Activated CD8-positive, alpha-beta memory T cell treated with anti-CD3 and anti-CD28 coated beads, Interleukin-2, amount 10 ng/mL, durations not matched to agents 7 days and 5 days (primary cell): ENCODE results near the gene OR1J1. TPM values are rescaled to one million over a fixed set of nuclear protein-coding genes. Genes with fewer than 3 reads are reported as not detected.

Experiments used
- ATAC-seq: fragments of 150-1000 bp; cut with Tn5 transposase; one replicate; pipeline ENCODE4 v1.10.0; 2021; ENCODE audit warnings: moderate library complexity
- CTCF ChIA-PET: fragments of 350-600 bp; sonication (Branson Sonifier 250); formaldehyde crosslinking; loops from one replicate; lab custom pipeline; 2021; ENCODE audit warnings: antibody characterized with exemption; lab: Charles Lee
- DNase-seq: peaks from one replicate; pipeline ENCODE4 v3.0.0-alpha.2; 2020
- H3K27ac Mint-ChIP-seq: one replicate; pipeline ENCODE4 v1.8.0; 2021; ENCODE audit warnings: mild to moderate bottlenecking, mixed read lengths
- H3K27me3 Mint-ChIP-seq: one replicate; pipeline ENCODE4 v1.8.0; 2021; ENCODE audit warnings: mixed read lengths
- H3K36me3 Mint-ChIP-seq: one replicate; pipeline ENCODE4 v1.8.0; 2021; ENCODE audit warnings: mild to moderate bottlenecking, mixed read lengths
- H3K4me1 Mint-ChIP-seq: one replicate; pipeline ENCODE4 v1.8.0; 2021; ENCODE audit warnings: mixed read lengths
- H3K4me3 Mint-ChIP-seq: one replicate; pipeline ENCODE4 v1.8.0; 2021; ENCODE audit warnings: mild to moderate bottlenecking, moderate library complexity, mixed read lengths
- H3K9me3 Mint-ChIP-seq: one replicate; pipeline ENCODE4 v1.8.0; 2022; ENCODE audit warnings: low read depth, mixed read lengths
- total RNA-seq, 2 experiments: library from RNA; stranded (reverse); gene quantifications; one replicate each; pipeline ENCODE4 v1.2.3, GENCODE V29; 2021

The OR1J1 gene
- total RNA-seq, 2 experiments from 2014 or later = not detected

DNA sequence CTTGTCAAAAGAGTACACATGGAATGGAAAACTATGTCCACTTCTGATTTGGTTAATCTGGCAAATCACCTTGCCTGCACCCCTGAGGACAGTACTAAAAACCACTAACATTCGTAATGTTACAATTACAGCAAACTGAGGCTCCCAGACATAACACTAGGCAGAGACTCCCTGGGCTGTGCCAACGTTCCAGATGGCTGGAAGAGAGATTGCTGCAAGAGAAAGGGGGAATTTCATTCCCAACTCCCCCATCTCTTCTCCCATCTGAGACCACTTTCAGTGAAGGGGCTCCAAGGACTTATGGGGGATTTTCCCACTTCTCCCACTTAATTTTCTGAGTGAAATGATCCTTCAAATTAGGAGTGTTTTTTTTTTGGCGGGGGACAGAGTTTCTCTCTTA is 11.3 kb downstream of the OR1J1 start:
- H3K9me3 Mint-ChIP-seq = no peaks in the 10 kb centered on the region
- CTCF ChIA-PET = interaction anchor here (0.6 kb wide), 1 partner anchor 78 kb away, joined by 4 read pairs; no protein-coding TSS in a partner anchor

DNA sequence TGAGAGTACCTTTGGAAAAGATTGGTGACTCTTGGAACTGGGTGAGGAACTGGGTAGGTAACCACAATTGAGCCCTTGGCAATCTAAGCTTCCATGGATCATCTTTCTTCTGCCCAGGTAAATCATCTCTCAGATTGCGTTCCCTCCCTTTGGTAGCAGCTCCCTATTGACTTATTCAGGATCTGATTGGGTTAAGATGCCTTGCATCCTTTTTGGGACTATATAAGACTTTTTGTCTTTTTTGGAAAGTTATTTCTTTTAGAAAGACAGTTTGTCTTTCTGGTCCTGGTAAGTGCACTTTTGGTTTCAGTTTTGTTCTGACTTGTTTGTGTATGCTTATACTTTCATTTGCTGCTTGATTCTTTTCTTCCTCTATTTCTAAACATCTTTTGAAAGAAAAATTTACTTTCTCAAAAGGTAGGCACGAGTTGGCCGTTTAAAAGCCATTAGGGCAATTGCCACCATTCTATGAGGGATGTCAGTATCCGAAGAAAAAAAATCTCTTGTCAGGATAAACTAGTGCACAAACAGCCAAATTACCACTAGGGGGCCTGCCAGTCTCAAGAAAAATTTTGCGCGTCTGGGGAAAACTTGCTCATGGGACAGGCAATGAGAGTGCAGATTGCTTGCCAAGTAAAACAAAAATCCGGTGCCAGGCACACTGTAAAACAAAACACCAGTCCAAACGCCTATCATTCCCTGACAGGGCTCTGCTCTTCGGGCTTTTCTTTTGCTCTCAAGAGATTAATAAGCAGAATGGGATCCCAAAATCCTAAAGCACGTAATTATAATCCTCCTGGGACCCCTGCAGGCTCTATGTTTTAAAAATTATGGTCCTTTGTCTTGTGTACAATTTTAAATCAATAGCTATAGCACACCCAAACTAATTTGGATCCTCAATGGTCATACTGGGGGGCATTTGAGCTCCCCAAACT is 12.8 kb downstream of the OR1J1 start:
- DNase-seq (peak; percentile 80), ATAC-seq (peak; percentile 84)
- Mint-ChIP-seq H3K36me3 (no peaks in the 10 kb centered on the region), H3K27ac (peak overlapping the region; percentile 91), H3K4me1 (peaks cover 14% of the 10 kb centered on the region), H3K4me3 (peak overlapping the region; percentile 83), H3K27me3 (peaks cover 42% of the 10 kb centered on the region), H3K9me3 (no peaks in the 10 kb centered on the region)
- CTCF ChIA-PET = interaction anchor here (0.8 to 2.9 kb wide), 18 partner anchors 9 to 370 kb away, joined by 3 to 17 read pairs (median 4); partner anchors contain the start of genes MRRF and RBM18

More for the DNA sequence above, 11.3 kb downstream of the OR1J1 start:
- Mint-ChIP-seq H3K27ac (no peak overlapping the region), H3K4me3 (no peak overlapping the region), H3K27me3 (peaks cover 28% of the 10 kb centered on the region), H3K36me3 (no peaks in the 10 kb centered on the region), H3K4me1 (peaks cover 14% of the 10 kb centered on the region)
- DNase-seq = no peak
- ATAC-seq = no peak

DNA sequence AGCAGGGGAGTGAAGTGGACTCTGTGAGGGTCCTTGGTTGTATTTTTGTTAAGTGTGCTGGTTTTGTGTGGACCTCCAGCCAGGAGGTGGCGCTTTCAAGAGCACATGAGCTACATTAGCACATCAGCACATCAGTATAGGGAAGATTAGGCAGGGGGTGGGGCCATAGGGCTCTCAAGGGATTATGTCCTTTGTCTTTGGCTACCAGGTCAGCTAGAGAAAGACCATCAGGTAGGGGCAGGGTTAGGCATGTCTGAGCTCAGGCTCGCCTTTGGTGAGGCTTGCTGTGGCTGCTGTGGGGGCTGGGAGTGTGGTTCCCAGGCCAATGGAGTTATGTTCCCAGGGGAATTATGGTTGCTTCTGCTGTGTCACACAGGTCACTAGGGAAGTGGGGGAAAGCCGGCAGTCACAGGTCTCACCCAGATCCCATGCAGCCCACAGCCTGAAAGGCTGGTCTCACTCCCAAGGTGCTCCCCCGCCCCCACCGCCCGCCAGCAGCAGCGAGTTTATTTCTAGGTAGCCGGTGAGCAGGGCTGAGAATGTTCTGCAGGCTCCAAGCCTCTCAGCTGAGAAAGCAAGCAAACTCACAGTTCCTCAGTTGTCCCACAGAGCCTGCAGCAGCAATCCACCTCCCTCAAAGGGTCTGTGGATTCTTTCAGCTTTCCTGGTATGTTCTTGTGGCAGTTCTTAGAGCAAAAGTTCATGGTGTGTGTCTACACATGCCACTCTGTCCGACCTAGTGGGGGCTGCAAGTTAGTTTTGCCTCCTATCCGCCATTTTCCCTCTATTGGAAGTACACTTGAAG is 13.7 kb downstream of the OR1J1 start:
- ATAC-seq (peak; percentile 50), DNase-seq (peak; percentile 58)
- Mint-ChIP-seq H3K27ac (peak overlapping the region; percentile 91), H3K27me3 (peaks cover 44% of the 10 kb centered on the region), H3K4me3 (peak overlapping the region; percentile 83), H3K36me3 (no peaks in the 10 kb centered on the region), H3K4me1 (peaks cover 14% of the 10 kb centered on the region), H3K9me3 (no peaks in the 10 kb centered on the region)
- CTCF ChIA-PET = interaction anchor here (0.7 to 2.9 kb wide), 20 partner anchors 8 to 527 kb away, joined by 3 to 17 read pairs (median 4); partner anchors contain the start of genes MRRF, PDCL and RBM18

DNA sequence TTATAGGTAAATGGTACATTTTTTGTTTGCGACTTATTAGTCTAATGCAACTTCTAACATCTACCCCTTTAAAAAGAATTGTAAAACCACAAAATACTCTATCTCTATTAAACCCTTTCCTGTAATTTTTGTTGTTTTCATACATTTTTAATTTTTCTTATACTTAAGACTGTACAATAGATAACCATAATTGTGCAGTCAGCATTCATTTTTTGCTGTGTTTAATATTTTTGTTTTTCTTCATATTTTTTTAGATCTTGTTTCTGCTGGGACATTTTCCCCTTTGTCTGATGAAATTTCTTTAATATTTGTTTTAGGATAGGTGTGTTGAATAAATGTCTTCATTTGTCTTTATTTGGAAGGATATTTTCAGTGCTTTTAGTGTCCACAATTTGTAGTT is 19.9 kb downstream of the OR1J1 start:
- DNase-seq (no peak), ATAC-seq (no peak)
- H3K9me3 Mint-ChIP-seq = no peaks in the 10 kb centered on the region
- no peak overlapping the region for H3K4me3 Mint-ChIP-seq
- H3K27ac Mint-ChIP-seq = no peak overlapping the region
- H3K36me3 Mint-ChIP-seq = no peaks in the 10 kb centered on the region
- peaks cover 50% of the 10 kb centered on the region for H3K27me3 Mint-ChIP-seq
- CTCF ChIA-PET = no interaction called here
- no peaks in the 10 kb centered on the region for H3K4me1 Mint-ChIP-seq

DNA sequence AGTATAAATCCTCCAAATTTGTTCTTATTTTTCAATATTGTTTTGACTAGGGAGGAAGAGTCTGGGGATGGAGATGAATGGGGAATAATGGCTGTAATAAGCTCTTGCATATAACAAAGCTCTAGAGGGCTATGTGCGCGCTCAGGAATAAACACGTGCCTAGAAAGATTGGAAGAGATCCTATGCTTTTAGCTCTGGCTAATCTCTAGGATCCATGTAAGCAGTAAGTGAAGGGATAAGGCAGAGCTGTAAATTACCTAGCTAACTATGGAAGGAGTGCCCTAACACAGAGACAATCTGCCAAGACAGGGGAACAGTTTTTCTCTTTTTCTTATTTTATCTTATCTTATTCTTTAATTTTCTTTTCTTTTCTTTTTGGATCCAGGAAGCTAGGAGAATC is 21.6 kb downstream of the OR1J1 start:
- no peaks in the 10 kb centered on the region for H3K4me1 Mint-ChIP-seq
- DNase-seq (no peak), ATAC-seq (no peak)
- CTCF ChIA-PET = interaction anchor here (0.8 to 1.7 kb wide), 4 partner anchors 9 to 333 kb away, joined by 3 to 6 read pairs (median 3); no protein-coding TSS in a partner anchor
- no peak overlapping the region for H3K4me3 Mint-ChIP-seq
- H3K9me3 Mint-ChIP-seq = no peaks in the 10 kb centered on the region
- H3K36me3 Mint-ChIP-seq = no peaks in the 10 kb centered on the region
- peaks cover 35% of the 10 kb centered on the region for H3K27me3 Mint-ChIP-seq
- no peak overlapping the region for H3K27ac Mint-ChIP-seq

DNA sequence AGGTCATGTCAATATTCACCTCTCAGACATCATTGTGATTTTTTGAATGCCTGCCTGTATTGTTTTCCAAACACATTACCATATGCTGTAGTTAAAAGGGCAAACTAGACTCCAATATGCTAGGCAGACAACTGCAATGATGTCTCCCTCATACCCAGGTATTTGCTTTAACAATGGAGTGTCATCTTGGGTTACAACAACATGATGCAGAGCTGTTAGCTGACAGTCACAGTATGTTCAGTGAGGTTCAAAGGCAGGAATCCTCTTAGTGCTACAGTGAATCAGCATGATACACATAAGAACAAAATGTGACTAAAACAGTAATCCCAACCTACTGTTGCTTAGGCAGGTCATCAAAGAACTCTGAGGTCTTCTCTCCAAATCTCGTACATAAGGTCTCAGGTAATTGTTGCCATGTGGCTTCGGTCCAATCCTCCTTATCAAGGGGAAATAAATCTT is 24.0 kb downstream of the OR1J1 start:
- Mint-ChIP-seq H3K4me3 (no peak overlapping the region), H3K9me3 (no peaks in the 10 kb centered on the region), H3K27me3 (peaks cover 17% of the 10 kb centered on the region), H3K36me3 (no peaks in the 10 kb centered on the region), H3K27ac (no peak overlapping the region), H3K4me1 (no peaks in the 10 kb centered on the region)
- ATAC-seq (no peak), DNase-seq (no peak)
- CTCF ChIA-PET = interaction anchor here (0.8 to 1.2 kb wide), 3 partner anchors 9 to 329 kb away, joined by 4 to 5 read pairs (median 4); no protein-coding TSS in a partner anchor

DNA sequence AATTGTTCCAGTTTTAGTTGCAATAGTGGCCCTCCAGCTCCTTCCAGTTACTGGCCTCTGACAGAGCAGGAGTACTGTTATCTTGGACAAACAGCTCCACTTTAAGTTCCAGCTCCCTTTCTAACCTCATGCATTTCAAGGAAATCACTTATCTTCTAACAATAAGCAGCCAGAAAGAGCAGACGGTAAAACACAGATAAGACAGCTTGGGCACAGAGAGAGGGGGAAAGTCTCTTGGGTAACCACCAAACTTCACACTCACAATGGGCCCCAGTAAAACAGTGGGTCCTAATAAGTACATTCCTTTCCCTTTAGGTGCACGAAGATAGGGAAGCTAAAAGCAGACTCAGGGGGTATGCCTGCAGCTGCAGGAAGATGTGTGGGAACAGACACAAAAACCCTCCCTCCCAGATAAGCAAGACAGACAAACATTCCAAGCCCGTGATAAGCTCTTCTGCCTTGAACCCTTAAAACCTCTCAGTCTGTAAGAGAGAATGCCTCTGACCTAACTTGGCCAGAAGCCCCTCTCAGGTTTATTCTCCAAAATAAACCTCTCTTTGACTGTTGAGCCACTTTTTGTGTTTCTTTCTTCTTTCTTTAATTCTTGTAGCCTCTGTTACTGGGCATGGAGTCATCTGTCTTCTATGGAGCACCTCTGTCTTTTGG is 30.8 kb downstream of the OR1J1 start:
- Mint-ChIP-seq H3K4me1 (no peaks in the 10 kb centered on the region), H3K4me3 (no peak overlapping the region), H3K27ac (no peak overlapping the region), H3K27me3 (peaks cover 18% of the 10 kb centered on the region), H3K9me3 (no peaks in the 10 kb centered on the region), H3K36me3 (no peaks in the 10 kb centered on the region)
- DNase-seq (no peak), ATAC-seq (no peak)
- CTCF ChIA-PET = interaction anchor here (1.4 kb wide), 1 partner anchor 16 kb away, joined by 4 read pairs; no protein-coding TSS in a partner anchor

DNA sequence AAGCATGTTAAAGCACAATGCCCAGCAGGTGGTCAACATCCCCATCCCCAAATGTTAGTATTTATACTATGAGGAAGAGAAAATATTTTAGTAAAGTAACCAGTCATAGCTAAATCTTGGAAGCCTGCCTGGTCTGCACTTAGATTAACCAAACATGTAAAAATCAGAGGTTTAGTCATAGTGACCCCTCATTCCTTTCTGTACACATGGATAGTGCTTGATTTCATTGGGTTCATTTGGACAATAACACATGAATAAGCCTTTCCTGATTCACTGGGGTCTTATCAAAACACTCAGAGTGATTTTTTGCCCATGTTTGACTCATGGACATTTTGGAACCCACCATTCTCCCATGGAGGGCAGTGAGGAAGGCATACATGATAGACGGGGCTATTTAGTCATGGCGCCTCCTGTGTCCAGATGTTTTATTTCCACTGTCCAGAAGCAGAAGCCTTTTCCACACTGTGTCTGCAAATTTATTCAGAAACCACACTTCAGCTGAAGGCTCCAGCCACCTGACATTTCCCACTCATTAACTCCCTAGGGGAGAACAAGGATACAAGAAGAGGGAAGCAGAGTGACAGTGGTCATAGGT is 32.5 kb downstream of the OR1J1 start:
- H3K27ac Mint-ChIP-seq = no peak overlapping the region
- CTCF ChIA-PET = no interaction called here
- H3K4me1 Mint-ChIP-seq = no peaks in the 10 kb centered on the region
- H3K36me3 Mint-ChIP-seq = no peaks in the 10 kb centered on the region
- no peaks in the 10 kb centered on the region for H3K9me3 Mint-ChIP-seq
- no peak for ATAC-seq
- DNase-seq = no peak
- H3K27me3 Mint-ChIP-seq = peaks cover 23% of the 10 kb centered on the region
- no peak overlapping the region for H3K4me3 Mint-ChIP-seq

DNA sequence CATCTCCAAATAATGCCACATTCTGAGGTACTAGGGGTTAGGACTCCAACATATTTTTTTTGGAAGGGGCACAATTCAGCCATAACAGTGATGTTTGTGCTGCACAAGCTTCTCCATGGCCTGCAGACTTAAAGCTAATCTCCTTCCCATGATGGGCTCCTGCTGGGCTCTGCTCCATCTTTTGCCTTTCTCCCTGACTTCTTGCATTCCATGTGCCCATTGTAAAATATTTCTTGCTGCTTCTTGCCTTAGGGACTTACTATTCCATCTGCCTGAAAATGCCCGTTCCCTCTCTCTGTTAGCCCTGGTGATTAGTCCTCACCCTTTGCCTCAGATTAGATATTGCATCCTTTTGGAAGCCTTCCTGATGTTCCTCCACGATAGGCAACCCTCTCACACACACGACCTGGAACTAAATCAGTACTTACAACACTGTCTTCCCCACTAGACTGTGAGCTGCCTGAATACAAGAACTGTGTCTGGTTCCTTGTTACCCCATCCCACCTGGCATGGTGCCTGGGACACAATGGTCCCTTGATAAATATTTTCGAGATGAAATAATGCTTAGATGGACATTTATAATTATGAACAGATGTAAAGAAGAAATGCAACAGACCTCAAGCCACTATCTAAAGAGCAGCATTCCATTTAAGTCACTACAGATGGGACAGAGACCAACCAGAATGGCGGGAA is 33.5 kb downstream of the OR1J1 start:
- CTCF ChIA-PET = interaction anchor here (1.1 kb wide), 1 partner anchor 319 kb away, joined by 4 read pairs; no protein-coding TSS in a partner anchor
- Mint-ChIP-seq H3K27ac (no peak overlapping the region), H3K9me3 (no peaks in the 10 kb centered on the region)

DNA sequence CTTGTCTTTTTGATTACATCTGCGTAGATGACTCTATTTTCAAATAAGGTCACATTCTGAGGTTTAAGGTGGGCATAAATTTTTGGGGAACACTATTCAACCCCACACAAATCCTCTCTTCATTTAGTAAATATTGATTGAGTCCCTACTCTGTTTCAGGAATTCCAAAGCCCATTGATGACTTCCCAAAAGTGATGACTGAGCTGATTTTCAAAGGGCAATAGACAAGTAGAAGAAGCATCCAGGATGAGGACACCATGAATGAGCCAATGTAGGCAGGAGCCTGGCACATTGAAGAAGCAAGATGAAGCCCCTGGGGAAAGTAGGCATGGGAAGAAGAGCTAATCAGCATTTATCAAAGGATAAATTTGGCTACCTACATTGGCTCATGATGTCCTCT is 35.2 kb downstream of the OR1J1 start:
- no peaks in the 10 kb centered on the region for H3K9me3 Mint-ChIP-seq
- no peak overlapping the region for H3K4me3 Mint-ChIP-seq
- ATAC-seq (no peak), DNase-seq (no peak)
- H3K36me3 Mint-ChIP-seq = no peaks in the 10 kb centered on the region
- CTCF ChIA-PET = interaction anchor here (0.6 to 1.0 kb wide), 2 partner anchors 23 to 28 kb away, joined by 3 read pairs; no protein-coding TSS in a partner anchor
- peaks cover 20% of the 10 kb centered on the region for H3K27me3 Mint-ChIP-seq
- no peaks in the 10 kb centered on the region for H3K4me1 Mint-ChIP-seq
- no peak overlapping the region for H3K27ac Mint-ChIP-seq

More for the DNA sequence above, 33.5 kb downstream of the OR1J1 start:
- DNase-seq (no peak), ATAC-seq (no peak)
- Mint-ChIP-seq H3K4me3 (no peak overlapping the region), H3K36me3 (no peaks in the 10 kb centered on the region), H3K27me3 (peaks cover 21% of the 10 kb centered on the region), H3K4me1 (no peaks in the 10 kb centered on the region)
